ENCODE data around the gene TMEM145.

Gene TMEM145

DNA sequence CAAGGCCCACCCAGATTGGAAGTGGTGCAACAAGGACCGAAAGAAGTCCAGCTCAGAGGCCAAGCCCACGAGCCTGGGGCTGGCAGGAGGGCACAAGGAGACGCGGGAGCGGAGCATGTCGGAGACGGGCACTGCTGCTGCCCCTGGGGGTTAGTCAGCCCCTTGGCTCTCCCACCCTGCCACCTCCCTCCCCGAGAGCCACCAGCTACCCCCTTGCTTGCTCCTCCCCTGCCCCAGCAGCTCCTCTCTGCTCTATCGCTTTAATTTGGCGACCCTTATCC lies 25.3 kb upstream of the TMEM145 start:
- DNase-seq (ENCODE audit: low spot score): no peak
- TF ChIP-seq, protein P1, sequence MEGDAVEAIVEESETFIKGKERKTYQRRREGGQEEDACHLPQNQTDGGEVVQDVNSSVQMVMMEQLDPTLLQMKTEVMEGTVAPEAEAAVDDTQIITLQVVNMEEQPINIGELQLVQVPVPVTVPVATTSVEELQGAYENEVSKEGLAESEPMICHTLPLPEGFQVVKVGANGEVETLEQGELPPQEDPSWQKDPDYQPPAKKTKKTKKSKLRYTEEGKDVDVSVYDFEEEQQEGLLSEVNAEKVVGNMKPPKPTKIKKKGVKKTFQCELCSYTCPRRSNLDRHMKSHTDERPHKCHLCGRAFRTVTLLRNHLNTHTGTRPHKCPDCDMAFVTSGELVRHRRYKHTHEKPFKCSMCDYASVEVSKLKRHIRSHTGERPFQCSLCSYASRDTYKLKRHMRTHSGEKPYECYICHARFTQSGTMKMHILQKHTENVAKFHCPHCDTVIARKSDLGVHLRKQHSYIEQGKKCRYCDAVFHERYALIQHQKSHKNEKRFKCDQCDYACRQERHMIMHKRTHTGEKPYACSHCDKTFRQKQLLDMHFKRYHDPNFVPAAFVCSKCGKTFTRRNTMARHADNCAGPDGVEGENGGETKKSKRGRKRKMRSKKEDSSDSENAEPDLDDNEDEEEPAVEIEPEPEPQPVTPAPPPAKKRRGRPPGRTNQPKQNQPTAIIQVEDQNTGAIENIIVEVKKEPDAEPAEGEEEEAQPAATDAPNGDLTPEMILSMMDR (IDR thresholded peaks at IDR 0.05; ENCODE audit: extremely low read depth, missing control alignments): no peak

DNA sequence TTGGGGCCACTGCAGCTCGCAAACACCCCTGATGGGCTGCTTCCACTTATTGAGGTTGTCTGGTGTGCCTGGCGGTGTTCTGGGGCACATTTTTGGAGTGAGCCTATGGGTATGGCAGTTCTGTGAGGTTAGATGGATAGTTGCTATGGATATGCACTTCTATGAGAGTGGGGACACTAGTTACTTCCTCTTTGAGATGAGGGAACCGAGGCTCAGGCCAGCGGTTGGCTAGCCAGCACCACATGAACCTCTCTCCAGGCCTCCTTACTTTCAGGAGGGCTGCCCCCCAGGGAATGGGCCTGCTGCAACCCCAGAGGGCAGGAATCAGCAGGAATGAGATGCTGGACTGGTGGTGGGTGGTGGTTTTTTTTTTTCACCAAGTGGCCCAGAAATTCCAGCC lies 24.7 kb upstream of the TMEM145 start:
- DNase-seq (ENCODE audit: low spot score): no peak
- TF ChIP-seq, protein P1 (IDR thresholded peaks at IDR 0.05; ENCODE audit: extremely low read depth, missing control alignments): no peak

DNA sequence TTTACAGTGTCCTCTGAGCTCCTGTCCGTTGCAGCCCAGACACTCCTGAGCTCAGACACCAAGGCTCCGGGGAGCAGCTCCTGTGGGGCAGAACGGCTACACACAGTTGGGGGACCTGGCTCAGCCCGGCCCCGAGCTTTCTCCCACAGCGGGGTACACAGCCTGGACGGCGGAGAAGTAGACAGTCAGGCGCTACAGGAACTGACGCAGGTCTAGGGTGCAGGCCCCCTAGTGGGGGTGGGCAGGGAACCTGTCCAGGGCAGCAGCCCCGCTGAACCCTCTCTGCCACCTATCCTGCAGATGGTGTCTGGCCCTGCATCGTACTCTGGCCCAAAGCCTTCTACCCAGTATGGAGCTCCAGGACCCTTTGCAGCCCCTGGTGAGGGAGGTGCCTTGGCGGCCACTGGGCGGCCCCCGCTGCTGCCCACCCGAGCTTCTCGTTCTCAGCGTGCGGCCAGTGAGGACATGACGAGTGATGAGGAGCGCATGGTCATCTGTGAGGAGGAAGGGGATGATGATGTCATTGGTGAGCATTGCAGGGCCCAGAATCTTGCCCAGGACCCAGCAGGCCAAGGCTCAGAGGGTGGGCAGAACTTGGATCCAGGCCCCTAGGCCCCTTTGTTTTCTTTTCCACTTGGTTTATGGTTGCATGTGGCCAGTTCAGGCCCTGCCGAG lies 24.1 kb upstream of the TMEM145 start:
- TF ChIP-seq, protein P1 (IDR thresholded peaks at IDR 0.05; ENCODE audit: extremely low read depth, missing control alignments): no peak
- no peak for DNase-seq (ENCODE audit: low spot score)

DNA sequence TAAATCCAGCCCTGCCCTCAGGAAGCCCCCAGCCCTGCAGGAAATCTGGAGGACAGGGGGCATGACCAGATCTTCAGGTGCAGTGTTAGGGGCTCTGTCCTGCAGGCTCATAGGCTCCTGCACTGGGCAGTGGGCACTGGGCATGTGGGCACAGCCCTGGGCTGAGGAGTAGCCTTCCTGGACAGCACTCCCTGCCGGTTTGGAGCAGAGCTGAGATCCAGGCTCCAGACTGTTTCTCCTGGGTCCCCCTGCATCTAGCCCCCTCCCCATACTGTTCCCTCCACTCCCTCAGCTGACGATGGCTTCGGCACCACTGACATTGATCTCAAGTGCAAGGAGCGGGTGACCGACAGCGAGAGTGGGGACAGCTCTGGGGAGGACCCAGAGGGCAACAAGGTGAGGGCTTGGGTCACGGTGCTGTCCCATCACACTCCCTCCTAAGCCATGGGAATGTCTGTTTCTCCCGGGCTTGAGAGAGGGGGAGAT lies 23.5 kb upstream of the TMEM145 start:
- DNase-seq (ENCODE audit: low spot score): no peak
- TF ChIP-seq, protein P1 (IDR thresholded peaks at IDR 0.05; ENCODE audit: extremely low read depth, missing control alignments): no peak

DNA sequence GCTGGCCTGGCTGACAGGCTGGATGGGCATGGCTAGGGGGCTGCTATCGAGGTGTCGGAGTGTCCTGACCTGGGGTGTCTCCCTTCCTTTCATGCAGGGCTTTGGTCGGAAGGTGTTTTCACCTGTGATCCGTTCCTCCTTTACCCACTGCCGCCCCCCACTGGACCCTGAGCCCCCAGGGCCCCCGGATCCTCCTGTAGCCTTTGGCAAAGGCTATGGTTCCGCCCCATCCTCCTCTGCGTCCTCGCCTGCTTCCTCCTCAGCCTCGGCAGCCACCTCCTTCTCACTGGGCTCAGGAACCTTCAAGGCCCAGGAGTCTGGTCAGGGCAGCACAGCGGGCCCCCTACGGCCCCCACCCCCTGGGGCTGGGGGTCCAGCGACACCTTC lies 23.0 kb upstream of the TMEM145 start:
- TF ChIP-seq, protein P1 (IDR thresholded peaks at IDR 0.05; ENCODE audit: extremely low read depth, missing control alignments): no peak

DNA sequence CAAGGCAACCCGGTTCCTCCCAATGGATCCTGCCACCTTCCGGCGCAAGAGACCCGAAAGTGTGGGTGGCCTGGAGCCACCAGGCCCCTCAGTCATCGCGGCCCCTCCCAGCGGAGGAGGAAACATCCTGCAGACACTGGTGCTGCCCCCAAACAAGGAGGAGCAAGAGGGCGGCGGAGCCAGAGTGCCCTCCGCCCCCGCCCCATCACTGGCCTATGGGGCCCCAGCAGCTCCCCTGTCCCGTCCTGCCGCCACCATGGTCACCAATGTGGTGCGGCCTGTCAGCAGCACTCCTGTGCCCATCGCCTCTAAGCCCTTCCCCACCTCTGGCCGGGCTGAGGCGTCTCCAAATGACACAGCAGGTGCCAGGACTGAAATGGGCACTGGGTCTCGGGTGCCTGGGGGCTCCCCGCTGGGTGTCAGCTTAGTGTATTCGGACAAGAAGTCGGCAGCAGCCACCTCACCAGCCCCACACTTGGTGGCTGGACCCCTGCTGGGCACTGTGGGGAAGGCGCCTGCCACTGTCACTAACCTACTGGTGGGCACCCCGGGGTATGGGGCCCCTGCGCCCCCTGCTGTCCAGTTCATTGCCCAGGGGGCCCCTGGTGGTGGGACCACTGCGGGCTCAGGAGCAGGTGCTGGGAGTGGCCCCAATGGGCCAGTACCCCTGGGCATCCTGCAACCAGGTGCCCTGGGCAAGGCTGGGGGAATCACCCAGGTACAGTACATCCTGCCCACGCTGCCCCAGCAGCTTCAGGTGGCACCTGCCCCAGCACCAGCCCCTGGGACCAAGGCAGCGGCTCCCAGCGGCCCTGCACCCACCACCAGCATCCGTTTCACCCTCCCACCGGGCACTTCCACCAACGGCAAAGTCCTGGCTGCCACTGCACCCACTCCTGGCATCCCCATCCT lies 22.3 kb upstream of the TMEM145 start:
- peak; percentile 66 for DNase-seq (ENCODE audit: low spot score)
- TF ChIP-seq, protein P1 (IDR thresholded peaks at IDR 0.05; ENCODE audit: extremely low read depth, missing control alignments): peak; percentile 30

More for the DNA sequence above, 23.0 kb upstream of the TMEM145 start:
- no peak for DNase-seq (ENCODE audit: low spot score)

DNA sequence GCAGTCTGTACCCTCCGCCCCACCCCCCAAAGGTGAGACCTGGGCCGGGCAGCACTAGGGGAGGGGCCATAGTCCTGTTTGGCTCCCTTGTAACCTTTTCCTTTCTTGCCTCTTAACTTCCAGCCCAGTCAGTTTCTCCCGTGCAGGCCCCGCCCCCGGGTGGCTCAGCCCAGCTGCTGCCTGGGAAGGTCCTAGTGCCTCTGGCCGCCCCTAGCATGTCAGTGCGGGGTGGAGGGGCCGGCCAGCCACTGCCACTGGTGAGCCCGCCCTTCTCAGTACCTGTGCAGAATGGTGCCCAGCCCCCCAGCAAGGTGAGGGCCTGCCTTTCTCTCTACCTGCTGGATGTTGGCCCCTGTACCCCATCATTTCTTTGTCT lies 21.7 kb upstream of the TMEM145 start:
- no peak for DNase-seq (ENCODE audit: low spot score)
- TF ChIP-seq, protein P1 (IDR thresholded peaks at IDR 0.05; ENCODE audit: extremely low read depth, missing control alignments): no peak

All from GM20000 (cell line).